NOMO-1 treated with dmso at 0.1 percent for 144 hours (cell line): ENCODE results near the gene CNPY1.

Experiments
- DNase-seq: peaks from one replicate; lab custom pipeline; 2025; ENCODE audit not compliant: unreplicated experiment; lab: John Stamatoyannopoulos, UW

CNPY1 gene

DNA sequence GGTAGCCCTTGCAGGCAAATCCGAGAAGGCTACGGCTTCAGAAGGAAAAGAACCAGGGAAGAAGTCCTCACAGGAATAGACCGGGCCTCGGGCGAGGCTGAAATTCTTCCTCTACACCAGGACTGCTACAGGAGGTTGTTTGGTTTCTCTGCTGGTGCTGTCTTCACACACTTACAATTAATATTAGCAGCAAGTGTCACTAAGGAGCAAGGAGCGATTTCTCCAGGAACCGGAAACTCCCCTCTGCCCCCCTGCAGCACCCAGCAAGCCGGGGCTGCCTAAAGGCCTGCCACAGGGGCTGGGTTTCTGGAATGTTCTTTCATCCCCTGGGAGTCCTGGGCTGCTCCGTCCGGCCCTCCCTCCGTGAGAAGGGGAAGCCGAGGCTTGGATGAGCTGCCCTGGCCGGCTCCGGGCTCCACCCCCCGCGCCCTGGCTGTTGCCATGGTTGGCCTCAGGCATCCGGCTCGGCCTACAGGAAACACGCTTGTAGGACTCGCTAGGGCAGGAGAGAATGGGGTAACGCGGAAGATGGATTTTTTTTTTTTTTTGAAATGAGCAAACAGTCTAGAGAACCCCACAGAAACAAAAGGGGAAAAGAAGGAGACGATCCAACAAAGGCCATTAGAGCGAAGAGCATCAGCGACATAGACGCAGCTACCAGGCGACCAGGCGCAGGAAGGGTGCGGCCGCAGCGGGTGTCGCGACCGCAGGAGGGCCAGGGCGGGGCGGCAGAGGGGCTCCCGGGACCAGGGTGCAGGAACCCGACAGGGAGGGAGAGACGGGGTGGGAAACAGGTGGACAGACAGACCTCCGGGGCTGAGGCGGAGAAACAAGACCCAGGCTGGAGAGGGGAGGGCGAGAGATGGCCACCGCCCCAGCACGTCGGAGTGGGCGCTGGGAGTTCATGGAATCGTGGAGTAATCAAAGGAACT is 55.4 kb downstream of the CNPY1 start:
- DNase-seq = no peak

DNA sequence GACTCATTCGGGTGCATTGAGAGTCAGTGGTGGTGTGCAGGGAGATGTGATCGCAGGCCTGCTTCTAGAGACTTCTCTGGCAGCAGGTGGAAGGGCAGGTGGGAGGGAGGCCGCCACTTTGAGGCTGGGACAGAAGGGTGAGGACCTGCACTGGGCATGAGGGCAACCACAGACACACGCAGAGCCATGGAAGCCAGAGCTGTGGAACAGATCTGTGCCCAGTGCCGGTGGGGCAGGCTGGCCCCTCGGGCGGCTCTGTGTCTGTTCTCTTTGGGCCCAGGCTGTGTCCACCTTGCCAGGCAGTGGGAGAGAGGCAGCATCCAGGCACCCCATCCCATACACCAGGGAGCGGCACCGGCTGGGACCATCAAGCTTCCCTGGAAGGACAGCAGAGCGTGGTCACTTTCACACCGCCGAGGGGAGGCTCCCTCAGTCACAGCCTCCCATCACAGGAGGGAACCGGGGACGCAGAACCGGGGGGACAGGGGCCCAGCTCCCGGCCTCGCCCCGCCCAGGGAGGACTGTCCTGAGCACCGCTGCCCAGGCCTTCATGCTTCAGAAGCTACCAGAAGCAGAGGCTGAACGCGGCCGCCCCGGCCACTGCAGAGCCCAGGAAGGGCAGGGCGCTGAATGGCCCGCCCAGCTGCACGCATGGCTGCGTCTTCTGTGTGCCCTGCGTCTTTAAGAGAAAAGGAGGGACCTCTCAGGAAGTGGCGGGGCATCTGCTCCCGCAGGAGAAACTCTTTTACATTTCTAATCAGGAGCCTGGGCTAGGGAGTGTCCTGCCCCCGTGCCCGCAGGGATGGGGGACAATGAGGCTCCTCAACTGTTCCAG is 56.3 kb downstream of the CNPY1 start:
- no peak for DNase-seq

- no peak for DNase-seq
Observed at GRCh38 chr7:155489158-155489840, 57.1 kb downstream of the CNPY1 start.

GRCh38 chr7:155488483-155489127 is 57.8 kb downstream of the CNPY1 start:
- no peak for DNase-seq

DNA sequence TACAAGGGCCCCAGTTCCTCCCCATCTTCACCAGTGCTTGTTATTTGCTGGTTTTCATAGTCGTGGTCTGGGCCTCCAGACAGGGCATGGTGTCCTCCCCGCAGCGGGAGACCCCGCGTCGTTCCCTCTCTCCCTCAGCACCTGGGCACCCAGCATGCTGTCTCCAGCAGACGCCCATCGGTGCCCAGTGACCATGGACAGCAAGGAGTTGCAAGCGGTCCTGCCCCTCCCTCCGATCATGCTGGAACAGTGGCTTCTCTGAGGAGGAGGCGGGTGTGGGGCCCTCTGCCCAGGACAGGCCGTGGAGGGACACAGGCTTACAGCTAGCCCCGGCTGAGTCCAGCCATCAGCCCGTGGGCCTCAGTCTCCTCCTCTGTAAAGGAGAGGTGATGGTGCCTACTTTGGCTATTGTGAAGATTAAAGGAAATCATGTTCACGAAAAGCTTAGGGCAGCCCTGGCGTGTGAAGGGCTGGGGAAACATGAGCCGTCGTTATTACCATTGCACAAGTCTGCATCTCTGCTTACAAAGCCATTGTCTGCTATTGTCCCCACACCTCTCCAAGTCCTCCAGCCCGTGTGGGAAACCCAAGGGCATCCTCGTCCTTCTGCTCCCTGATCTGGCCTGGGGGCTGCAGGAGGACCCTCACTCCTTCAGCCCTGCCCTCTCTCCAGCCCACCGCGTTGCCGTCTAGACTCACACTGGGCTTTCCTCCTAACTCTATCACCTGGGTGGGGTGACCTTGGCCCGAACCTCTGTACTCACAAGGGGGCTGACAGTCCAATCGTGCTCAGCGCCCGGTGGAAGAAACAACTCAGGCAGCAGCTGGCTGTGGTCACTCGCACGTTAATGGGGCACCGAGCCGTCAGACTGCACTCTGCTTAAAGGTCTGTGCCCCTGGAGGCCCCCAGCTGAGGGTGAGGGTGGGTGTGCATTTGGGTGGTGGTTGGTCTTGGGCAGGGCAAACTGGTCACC is 58.6 kb downstream of the CNPY1 start:
- DNase-seq = no peak

- DNase-seq = no peak
Observed at GRCh38 chr7:155486783-155487508, 59.4 kb downstream of the CNPY1 start.

- DNase-seq = no peak
Observed at GRCh38 chr7:155484483-155485399, 61.6 kb downstream of the CNPY1 start.

DNA sequence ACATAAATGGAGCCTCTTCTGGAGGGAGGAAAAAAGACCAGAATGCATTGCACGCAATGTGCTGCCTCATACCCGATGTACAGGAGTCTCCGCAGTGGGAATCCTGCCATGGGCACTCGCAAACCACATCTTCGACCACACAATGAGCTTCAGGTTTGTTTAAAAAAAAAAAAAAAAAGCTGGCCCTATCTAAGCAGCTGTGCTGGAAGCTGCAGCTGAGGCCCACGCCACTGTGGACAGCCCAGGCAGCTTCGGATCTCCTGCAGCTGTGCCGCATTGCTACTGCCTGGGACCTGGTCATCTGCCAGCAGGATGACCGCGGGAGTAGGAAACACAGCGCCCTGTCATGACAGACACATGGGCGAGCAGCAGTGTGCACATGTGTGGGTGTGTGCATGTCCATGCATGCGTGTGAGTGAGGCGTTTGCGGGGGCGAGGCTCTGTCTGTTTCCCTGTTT is 62.5 kb downstream of the CNPY1 start:
- DNase-seq = no peak

DNA sequence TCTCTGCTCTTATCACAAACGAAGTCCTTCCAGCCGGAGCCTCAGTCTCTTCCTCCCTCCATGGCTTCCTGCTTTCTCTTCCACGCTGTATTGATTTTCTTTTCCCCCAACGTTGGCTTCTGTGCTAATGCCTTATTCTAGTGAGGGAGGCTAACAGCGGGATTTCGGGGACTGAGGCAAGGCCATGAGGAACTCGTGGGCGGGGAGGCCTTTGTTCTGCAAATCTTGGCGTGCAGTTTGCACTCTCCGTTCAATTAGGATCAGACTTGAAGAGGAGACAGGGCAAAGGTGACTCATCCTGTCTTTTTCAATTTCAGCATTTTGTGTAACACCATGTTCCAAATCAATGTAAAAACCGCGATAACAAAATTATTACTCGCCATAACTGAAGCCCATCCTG is 63.1 kb downstream of the CNPY1 start:
- DNase-seq = no peak

GRCh38 chr7:155482511-155483183 is 63.7 kb downstream of the CNPY1 start:
- no peak for DNase-seq

GRCh38 chr7:155481764-155482163 is 64.6 kb downstream of the CNPY1 start:
- no peak for DNase-seq

GRCh38 chr7:155477476-155477875 is 68.9 kb downstream of the CNPY1 start:
- DNase-seq = no peak

DNA sequence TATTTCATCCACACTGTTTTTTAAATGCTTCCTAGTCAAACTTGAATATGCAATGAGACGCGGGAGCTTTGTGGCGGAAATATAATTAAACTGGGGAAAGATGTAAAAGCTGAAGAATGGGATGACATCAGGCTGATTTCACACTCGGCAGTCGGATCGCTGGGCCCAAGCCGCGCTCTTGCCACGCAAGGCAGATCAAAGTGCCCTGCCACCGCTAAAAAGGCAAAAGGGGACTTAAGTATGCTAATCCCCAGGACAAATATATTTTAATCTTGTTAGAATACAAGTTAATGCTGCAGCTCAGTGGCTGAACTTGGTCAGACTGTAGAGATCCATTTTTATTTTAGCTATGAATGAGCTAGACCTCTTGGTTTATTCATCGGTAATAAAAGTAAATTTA is 74.6 kb downstream of the CNPY1 start:
- DNase-seq = no peak

DNA sequence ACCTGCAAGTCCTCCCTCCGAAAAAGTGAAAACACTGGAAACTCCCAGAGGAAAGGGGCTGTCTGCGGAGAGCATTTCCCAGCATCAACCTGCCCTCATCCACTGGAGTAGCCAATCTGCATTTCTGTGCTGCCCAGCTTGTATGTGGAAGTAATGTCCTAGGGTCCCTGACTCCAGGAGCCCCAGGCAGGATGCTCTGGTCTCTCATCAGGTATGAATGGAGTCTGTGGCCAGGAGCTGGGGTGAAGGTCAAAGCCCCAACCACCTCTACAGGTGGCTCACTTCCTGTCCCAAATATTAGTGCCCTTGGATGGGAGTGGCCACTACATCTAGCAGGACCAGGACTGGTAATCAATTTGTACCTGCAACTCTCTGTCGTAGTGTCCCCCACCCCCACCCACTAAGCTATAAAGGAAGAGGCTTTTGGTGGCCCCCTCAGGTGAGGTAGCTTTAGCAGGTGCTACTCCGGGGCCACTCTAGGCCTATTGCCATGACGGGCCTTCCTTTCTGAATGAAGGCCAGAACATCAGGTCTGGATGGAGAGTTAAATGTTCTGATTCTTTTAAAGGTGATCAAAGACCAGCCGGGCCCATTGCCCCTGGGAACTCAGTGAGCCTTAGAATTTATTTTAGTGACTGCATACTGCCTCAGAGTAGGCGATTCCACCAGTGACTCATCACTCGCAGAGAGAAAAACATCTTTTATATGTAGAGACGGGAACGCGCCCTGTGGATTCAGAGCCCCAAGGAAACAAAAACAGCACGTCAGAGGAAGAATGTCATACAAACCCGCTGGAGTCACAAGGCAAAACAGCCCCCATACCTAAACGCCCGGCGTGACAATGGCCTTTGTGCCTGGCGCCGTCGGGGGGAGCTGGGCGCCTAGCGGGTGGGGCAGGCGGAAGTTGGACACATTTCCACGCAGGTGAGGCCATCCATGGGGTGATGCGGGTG is 75.4 kb downstream of the CNPY1 start:
- no peak for DNase-seq

DNA sequence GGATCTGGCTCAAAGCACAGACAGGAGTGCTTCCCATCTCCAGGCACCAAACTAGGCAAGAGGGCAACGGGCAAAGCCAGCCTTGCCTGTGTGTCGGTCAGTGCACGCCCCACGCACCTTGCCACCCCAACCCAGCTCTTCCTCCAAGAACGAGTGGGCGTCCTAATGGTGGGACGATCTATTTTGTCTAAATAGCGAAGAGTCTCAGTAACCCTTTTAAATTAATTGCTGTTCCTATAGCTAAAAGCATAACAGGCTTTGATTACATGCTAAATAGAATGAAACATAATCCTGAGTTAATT is 76.2 kb downstream of the CNPY1 start:
- no peak for DNase-seq
